Endometrium (tissue), 2 donors: ENCODE results near the gene SORCS2.

Source experiments
- FAIRE-seq: peaks from 2 replicates; lab custom pipeline; 2012; peaks lifted over from hg19 to GRCh38; lab: Jason Lieb, UNC
- donor health status: control.
- donor health status: control.

Gene SORCS2

GRCh38 chr4:7377223-7377865, 185.0 kb downstream of the SORCS2 start:
- FAIRE-seq, result no peak

GRCh38 chr4:7379186-7379585, 186.8 kb downstream of the SORCS2 start:
- FAIRE-seq, result no peak

DNA sequence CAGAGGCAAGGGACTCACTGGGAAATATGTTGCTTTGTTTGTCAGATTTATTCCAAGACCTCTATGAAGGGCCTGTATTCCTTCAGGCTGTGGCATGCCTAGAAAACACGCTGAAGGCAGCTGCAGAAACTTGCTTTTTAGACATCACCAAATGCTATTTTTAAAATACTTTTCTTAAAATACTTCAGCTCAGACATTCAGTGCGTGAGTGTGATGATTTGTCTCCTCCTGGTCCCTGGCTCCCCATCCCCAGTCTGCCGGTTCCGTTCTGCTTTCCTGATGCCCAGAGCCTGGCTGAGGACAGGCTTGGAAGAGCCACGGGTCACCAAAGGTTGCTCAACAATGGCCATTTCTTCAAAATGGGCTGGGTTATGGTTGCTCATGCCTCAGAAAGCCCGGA, 187.4 kb downstream of the SORCS2 start:
- FAIRE-seq, result no peak

GRCh38 chr4:7381221-7381889, 189.0 kb downstream of the SORCS2 start:
- no peak for FAIRE-seq

DNA sequence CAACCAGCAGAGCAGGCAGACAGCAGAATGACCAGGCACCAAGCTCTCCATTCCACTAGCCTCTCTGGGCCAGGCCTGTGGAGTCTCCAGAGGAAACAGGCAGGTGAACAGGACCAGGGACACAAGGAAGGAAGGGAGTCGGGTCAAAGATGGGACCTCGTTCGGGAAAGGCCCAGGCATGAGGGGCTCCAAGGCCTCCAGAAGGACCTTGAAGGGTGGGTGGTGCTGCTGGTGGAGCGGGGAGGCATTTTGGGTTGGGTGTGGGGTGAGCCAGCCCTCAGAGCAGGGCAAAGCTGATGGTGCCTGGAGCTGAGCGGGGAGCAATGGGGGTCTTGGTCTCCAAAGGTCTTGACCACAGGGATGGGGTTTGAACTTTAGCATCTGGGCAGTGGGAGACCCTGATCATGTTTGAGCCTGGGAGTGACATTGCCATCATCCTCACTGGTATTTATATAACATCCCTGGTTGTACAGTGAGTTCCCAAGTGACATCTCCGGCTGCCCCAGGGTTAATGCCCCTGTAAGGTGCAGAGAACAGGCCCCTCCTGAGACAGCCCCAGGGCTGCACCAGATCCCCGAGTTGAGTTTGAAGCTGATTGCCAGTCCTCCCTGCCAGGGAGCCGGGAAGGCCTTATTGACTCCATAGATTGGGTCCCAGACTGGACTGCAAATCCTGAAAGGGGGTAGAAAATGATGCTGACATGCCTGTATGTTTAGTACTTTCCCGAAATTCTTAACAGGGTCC, 189.7 kb downstream of the SORCS2 start:
- no peak for FAIRE-seq

GRCh38 chr4:7382634-7383014, 190.3 kb downstream of the SORCS2 start:
- no peak for FAIRE-seq

DNA sequence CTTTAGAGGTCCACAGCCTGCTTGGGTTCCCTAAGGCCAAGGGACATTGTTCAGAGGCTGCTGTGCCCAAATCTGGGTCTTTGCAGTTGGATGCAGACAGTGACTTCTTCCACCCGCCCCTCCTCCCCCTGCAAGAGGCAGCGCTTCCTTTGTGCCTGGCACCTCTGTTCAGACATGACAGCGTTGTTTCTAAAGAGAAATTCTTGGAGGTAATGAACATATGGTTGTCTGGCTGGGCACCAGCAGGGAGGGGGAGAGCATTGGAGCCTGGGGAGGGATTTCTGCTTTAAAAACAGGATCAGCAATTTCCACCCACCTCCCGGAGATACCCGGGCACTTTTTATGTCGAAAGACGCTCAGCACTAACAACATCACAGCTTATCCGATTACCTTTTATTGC, 190.9 kb downstream of the SORCS2 start:
- FAIRE-seq, result no peak

DNA sequence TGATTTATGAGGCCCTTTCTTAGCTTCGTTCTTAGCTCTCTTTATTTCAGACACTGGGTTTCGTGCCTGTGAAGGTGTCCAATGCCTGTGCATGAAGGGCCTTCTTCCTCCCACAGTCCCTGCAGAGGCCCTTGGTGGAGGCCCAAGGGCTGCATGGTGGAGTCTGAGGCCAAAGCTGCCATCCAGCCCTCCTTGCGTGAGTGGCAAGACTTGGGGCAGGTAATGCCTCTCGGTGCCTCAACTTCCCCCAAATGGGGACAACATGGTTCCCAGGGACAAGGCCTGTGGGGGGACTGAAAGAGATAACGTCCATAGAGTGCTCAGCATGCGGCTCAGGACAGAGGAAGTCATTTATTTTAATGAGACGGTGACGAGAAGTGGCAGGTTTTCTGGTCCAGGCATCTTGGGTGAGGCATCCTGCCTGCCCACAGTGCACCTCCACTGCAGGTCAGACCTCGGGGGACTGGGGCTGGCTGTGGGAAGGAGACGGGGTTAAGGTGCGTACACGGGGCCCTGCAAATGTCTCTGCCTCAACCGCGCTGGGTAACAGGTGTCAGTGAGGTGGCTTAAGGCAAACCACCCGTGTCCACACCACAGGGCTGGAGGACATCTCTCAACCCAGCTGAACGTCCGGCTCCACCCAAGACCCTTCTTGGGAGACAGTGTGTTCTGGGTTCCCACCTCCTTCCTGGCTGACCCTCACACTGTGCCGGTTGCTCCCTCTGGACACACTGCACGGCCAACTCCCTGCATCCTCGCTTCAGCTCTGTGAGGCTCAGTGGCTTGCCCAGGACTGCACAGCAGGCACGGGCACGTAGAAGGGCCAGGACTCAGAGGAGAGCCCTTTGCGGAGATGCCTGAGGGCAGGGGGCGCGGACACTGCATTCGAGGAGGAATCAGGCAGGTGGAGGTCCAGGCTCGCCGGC, 191.9 kb downstream of the SORCS2 start:
- FAIRE-seq, result no peak

DNA sequence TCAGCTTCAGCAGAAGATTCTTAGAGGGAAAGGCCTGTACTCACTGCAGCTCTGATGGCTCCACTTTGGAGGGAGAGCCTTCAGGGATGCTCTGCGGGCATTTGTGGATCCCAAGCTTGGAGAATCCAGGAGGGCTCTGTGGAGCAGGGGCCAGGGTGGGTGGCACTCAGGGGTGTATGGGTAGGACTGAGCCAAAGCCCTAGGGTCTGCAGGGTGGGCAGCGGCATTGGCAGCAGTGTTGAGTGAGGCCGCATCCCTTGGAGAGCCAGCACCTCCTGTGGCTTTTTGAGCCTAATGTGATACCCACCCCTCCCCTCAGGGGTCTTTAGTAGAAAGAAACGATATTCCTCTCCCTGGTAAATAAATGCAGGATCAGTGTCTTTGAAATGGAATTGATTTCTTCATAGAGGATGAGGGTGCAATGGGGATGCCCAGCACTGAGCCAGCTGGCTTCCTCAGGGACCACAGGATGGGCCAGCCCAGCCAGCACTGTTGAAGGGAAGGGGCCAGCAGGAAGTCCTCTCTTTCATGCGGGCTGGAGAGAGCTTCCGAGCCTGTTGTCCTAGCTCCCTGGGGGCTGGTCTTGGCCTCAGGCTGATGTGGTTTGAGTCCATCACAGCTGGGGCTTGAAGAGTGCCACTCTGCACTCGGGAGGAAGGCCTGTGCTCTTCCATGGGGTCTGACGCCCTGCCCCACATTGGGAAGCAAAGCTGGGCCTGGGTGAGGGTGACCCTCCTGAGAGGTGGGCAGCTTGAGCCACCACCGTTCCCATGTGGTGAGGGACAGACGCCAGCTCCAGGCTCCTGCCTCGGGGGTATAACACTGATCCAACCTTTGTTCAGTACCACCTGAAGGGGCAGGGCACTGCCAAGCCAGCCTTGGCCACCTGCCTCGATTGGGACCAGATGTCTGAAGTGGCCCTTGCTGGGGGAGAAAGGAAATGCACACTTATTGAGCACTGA, 192.9 kb downstream of the SORCS2 start:
- FAIRE-seq, result no peak

GRCh38 chr4:7387925-7388324, 195.6 kb downstream of the SORCS2 start:
- FAIRE-seq, result no peak

DNA sequence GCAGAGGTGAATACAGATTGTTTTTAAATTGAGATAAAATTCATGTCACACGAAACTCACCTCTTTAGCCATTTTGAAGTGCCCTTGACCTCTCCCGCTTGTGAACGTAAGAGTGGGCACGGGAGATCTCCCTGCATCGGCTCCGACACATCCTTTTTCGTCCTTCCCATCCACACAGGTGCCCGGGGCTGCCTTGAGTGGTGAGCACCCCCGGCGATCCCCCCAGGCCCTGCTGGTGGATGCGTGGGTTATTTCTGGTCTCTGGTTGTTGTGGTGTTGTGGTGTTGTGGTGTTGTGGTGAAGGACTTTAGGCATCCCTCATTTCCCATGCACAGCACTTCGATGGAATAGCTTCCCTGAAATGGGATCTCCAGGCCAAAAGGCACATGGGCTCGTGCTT, 196.3 kb downstream of the SORCS2 start:
- no peak for FAIRE-seq

GRCh38 chr4:7389101-7389701, 196.9 kb downstream of the SORCS2 start:
- no peak for FAIRE-seq

DNA sequence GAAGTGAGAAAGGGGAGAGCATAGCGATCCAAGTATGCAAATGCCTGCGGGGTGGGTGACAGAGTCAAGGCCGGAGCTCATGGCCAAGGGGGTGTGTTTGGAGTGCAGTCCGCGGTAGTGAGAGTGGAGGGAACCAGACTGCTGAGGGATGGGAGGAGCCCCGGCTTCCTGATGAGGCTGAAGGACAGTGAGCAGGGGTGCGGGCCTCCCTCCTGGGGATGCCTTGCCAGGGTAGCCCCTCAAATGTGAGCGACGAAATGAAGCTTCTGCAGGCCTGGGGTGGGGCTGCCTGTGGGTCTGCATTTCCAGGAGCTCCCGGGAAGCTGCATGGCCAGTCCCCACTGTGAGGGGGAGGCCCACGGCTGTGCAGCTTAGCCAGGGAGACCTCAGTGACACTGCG, 197.4 kb downstream of the SORCS2 start:
- no peak for FAIRE-seq

- FAIRE-seq, result no peak
These were observed 198.0 kb downstream of the SORCS2 start for GRCh38 chr4:7390336-7390735.

DNA sequence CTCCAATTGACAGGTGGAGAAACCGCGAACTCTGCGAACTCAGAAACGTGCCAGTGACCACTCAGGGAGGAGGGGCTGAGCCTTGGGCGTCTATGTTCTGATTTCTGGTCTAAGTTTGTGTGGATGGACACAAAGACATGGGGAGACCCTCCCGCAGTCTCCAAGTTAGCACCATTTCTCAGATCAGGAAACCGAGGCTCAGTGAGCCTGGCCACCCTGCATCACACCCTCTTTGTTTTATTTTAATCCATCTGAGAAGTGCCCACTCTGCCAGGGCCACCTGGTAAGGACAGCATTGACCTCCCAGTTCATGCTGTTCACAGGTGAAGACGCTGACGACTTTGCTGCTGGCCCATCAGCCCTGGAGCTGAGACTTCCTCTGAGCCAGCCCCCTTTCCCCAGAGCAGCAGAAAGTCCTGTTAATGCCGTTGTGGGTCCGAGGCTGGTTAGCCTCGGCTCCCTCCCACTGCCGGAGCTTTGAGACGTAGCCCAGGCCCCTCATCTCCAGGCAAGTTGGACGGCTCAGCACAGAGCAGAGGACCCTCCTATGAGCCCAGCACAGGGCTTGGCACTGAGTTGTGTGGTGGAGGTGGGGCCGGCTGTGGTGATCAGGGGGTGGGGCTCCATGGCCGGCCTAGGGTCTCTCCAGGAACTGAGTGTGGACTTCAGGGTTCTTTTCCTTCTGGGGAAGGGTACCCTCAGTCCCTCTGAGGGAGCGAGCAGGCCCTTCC, 198.7 kb downstream of the SORCS2 start:
- no peak for FAIRE-seq

GRCh38 chr4:7391637-7392437, 199.5 kb downstream of the SORCS2 start:
- no peak for FAIRE-seq

- no peak for FAIRE-seq
These were observed 200.4 kb downstream of the SORCS2 start for GRCh38 chr4:7392438-7393421.
